ENCODE data around the gene SLC25A1.
"Not testable (repeated sequence)": the region's sequence is repeated elsewhere in the genome, so short reads cannot be mapped to it uniquely, and the experiment has no call there.

The SLC25A1 gene

GRCh38 chr22:19204640-19205039 lies 26.1 kb upstream of the SLC25A1 start:
- DNase-seq = no peak

DNA sequence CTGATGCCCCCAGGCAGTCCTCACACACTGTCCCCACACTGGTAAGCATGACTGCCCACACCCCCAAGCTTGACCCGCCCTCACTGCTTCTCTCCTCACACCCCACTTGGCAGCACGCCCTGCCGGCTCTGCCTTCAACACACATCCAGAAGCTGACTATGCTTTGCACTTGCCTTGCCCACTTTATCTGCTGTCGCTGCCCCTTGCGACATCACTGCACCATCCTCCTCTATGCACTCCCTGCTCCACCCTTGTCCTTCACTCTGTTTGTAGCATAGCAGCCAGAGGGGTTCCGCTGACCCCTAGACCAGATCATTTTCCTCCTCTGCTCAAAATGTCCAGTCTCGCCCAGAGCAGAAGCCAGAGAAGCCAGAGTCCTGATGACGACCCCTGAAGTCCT lies 25.3 kb upstream of the SLC25A1 start:
- DNase-seq = no peak

GRCh38 chr22:19202799-19203186 lies 24.3 kb upstream of the SLC25A1 start:
- not testable (repeated sequence) for DNase-seq

DNA sequence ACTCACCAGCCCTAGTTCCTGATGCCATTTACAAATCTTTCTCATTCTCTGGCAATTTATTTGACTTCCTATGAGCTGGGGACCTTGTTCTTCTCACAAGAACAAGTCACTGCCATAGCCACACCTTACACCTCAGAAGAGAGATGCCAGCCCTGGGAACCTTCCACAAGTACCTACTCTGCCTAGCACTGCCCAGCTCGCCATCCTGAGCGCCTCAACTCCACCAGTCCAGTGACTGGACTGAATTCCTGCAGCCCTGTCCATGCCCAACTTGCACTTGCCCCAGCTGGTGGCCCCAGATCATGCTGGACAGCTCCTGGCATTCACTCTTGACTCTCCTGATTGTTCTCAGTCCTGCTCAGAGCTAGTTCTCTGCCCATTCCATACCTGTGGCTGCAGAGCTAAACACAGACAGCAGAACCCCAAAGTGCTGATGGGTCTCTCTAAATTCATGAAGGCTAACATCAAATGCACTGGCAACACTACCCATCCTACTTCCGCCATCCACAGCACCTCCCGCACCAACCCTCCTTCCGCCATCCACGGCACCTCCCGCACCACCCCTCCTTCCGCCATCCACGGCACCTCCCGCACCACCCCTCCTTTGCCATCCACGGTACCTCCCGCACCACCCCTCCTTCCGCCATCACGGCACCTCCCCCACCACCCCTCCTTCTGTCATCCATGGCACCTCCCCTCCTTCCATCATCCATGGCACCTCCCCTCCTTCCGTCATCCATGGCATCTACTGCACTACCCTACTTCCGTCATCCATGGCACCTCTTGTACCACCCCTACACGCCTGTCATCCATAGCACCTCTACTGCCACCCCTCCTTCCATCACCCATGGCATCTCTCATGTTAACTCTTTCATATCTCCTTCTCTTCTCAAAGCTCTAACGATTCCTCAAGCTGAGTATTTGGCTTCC lies 23.6 kb upstream of the SLC25A1 start:
- DNase-seq = no peak

GRCh38 chr22:19201130-19201868 lies 22.8 kb upstream of the SLC25A1 start:
- DNase-seq = no peak

- no peak for DNase-seq
Measured at GRCh38 chr22:19199479-19199878, 20.9 kb upstream of the SLC25A1 start.

- no peak for DNase-seq
Measured at GRCh38 chr22:19197997-19198865, 19.7 kb upstream of the SLC25A1 start.

DNA sequence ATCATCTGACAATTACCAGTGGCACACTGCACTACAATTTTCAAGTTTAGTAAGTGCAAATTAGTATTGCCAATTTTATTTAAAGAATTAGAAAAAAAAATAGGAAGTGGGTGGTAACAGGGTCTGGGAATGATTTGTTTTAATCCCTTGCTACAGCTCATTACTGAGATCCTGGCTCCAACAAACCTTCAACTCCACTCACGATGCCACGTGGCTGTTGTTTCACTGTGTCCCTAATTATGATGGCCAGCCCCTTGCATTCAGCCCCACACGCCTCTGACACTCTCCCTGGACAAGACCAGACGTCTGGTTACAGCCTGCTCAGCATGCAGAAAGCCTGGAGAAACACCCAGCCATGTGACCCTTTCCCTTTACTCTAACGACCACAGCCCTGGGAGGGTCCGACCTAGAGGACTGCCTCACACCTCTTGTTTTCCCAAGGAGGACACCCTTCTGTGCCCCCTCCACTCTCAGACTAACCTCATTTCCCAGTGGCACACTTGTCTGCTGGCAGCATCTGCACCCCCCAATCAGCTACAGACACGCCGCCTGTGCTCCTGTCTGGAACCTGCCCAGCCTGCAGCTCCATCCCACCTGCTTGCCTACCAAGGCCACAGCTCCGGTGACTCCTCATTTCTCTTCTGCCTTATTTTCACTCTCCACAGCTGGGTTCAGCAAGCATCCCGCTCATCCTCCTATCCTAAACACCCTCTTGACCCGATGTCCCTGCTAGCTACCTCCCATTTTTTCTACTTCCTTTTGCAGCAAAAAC lies 18.5 kb upstream of the SLC25A1 start:
- DNase-seq = no peak

- no peak for DNase-seq
Measured at GRCh38 chr22:19195796-19196731, 17.5 kb upstream of the SLC25A1 start.

GRCh38 chr22:19194766-19195536 lies 16.4 kb upstream of the SLC25A1 start:
- no peak for DNase-seq

GRCh38 chr22:19193879-19194278 lies 15.3 kb upstream of the SLC25A1 start:
- no peak for DNase-seq

DNA sequence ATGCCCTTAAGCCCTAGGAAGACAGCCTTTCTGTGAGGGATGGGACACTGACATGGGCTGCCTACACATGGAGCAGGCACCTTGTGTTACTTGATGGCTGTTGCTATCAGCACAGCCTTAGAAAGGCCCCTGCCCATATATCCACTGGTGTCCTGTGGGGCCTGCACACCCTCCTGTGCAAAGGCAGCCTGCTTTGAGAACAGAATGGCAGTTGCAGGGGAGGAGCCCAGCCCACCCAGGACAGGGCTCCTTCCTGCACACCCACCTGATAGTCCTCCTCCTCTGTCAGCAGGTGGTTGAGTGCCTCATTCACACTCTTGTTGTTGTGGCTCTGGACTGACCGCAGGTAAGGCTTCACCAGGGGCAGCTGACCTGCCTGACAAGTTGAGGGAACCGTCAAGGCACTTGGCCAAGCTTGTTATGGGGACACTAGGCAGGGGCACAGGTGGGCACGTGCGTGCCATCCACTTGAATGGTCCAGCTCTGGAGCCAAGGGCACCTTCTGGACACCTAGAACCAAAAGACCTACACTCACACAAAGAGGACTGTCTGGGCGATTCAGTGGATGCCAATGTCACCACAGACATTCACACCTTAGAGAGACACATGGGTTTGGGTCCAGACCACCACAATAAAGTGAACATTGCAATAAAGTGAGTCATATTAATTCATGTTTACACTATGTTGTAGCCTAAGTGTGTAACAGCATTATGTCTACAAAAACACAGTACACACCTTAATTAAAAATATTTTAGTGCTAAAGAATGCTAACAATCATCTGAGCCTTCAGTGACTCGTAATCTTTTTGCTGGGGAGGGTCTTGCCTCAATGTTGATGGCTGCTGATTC lies 9.4 kb upstream of the SLC25A1 start:
- no peak for DNase-seq

GRCh38 chr22:19184276-19184997 lies 5.9 kb upstream of the SLC25A1 start:
- no peak for DNase-seq

- DNase-seq = no peak
Measured at GRCh38 chr22:19183216-19183615, 4.7 kb upstream of the SLC25A1 start.

DNA sequence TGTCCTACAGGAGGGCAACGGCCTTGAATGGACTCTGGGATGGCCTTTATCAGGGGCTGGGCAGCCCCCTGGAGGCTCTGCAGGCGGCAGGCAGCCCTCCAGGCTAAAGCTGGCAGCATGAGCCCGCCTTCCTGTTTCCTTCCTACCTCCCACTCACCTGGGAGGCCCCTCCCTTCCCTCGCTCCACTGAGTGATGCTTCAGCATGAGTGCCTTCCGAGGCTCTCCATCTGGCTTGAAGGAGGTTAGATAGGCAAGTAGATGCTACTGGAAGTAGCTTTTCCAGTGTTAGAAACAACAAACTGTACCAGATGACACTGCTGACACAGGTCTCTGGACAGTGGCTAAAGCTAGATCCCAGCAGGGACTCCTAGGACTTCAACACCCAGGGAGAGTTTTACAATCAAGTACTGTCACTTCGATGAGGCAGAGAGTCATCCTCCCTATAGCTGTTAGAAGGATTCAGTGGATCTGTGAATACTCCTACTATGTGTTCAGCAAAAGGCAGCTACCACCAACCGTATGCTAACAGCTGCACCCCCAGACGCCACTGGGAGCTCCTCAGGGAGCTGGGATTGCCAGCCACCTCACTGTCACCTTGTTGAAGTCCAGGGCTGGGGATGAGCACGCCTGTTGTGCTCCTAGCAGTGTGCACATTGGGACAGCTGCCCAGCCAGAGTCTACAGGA lies 4.1 kb upstream of the SLC25A1 start:
- DNase-seq = no peak

- DNase-seq = no peak
Measured at GRCh38 chr22:19181786-19182471, 3.4 kb upstream of the SLC25A1 start.

GRCh38 chr22:19180740-19181410 lies 2.3 kb upstream of the SLC25A1 start:
- DNase-seq = no peak
